Fibroblast of lung (primary cell): ENCODE measurements around the gene LRMDA.

ENCODE experiments used
- EZH2 ChIP-seq: IDR thresholded peaks from 2 replicates; pipeline ENCODE4 v1.5.1; 2012; ENCODE audit warnings: low read length, control low read depth, mild to moderate bottlenecking; ENCODE audit errors: missing control alignments
- TF ChIP-seq, protein P1 (sequence below), 2 donors: IDR thresholded peaks in 1 of 2; conservative IDR thresholded peaks in 1 of 2; 1 replicate in 1 of 2; 2 replicates in 1 of 2; pipeline ENCODE4 v1.5.1; 2011 to 2012; ENCODE audit warnings: low read length in 2 of 2, control low read depth in 1 of 2, inconsistent platforms in 1 of 2, low read depth in 1 of 2, mild to moderate bottlenecking in 1 of 2

- TF ChIP-seq, protein P1, sequence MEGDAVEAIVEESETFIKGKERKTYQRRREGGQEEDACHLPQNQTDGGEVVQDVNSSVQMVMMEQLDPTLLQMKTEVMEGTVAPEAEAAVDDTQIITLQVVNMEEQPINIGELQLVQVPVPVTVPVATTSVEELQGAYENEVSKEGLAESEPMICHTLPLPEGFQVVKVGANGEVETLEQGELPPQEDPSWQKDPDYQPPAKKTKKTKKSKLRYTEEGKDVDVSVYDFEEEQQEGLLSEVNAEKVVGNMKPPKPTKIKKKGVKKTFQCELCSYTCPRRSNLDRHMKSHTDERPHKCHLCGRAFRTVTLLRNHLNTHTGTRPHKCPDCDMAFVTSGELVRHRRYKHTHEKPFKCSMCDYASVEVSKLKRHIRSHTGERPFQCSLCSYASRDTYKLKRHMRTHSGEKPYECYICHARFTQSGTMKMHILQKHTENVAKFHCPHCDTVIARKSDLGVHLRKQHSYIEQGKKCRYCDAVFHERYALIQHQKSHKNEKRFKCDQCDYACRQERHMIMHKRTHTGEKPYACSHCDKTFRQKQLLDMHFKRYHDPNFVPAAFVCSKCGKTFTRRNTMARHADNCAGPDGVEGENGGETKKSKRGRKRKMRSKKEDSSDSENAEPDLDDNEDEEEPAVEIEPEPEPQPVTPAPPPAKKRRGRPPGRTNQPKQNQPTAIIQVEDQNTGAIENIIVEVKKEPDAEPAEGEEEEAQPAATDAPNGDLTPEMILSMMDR (conservative IDR thresholded peaks at IDR 0.05 in 1 of 2, IDR thresholded peaks at IDR 0.05 in 1 of 2; ENCODE audit: low read depth in 1 of 2, low read length in 2 of 2): no peak
- TF ChIP-seq EZH2: no peak
Observed at GRCh38 chr10:75422913-75423312, 8.5 kb upstream of the LRMDA start.
